ENCODE measurements around the gene DOC2B. TPM values are rescaled to one million over a fixed set of nuclear protein-coding genes. Genes with fewer than 3 reads are reported as not detected.

DOC2B gene
- total RNA-seq, 4 donors from 2014 or later = 2.0 to 8.7 (median 5.2) TPM

- 91 to 94% methylated on average over 21 to 26 of the region's 27 CpGs for WGBS, 2 donors
- peak in 1 of 2 donors; percentile 77 for DNase-seq (ENCODE audit: low spot score in 2 of 2)
- H3K4me3 ChIP-seq (ENCODE audit: low read depth, poor library complexity, severe bottlenecking) = no peak overlapping the region
- no peak for TF ChIP-seq CTCF (IDR thresholded peaks at IDR 0.05)
- no peak for TF ChIP-seq POLR2A (IDR thresholded peaks at IDR 0.05)
- intact Hi-C loops (cut with DNase I; ENCODE audit: low total_unique reads) = loop anchor here (5.0 kb wide), 1 partner anchor 240 kb away; no protein-coding TSS in a partner anchor
Observed at GRCh38 chr17:146983-147761, 34.3 kb downstream of the DOC2B start.

GRCh38 chr17:146546-146945 lies 34.9 kb downstream of the DOC2B start:
- WGBS, 2 donors = 90 to 91% methylated on average over 10 of the region's 10 CpGs
- H3K4me3 ChIP-seq (ENCODE audit: low read depth, poor library complexity, severe bottlenecking) = no peak overlapping the region
- TF ChIP-seq CTCF (IDR thresholded peaks at IDR 0.05) (no peak), POLR2A (IDR thresholded peaks at IDR 0.05) (no peak)
- peak in 1 of 2 donors; percentile 42 for DNase-seq (ENCODE audit: low spot score in 2 of 2)
- intact Hi-C loops (cut with DNase I; ENCODE audit: low total_unique reads) = loop anchor here (5.0 kb wide), 1 partner anchor 241 kb away; no protein-coding TSS in a partner anchor

GRCh38 chr17:145671-146541 lies 35.5 kb downstream of the DOC2B start:
- no peak overlapping the region for H3K4me3 ChIP-seq (ENCODE audit: low read depth, poor library complexity, severe bottlenecking)
- TF ChIP-seq POLR2A (IDR thresholded peaks at IDR 0.05) (no peak), CTCF (IDR thresholded peaks at IDR 0.05) (no peak)
- intact Hi-C loops (cut with DNase I; ENCODE audit: low total_unique reads) = loop anchor here (5.0 kb wide), 1 partner anchor 241 kb away; no protein-coding TSS in a partner anchor
- peak; percentile 11 to 77 for DNase-seq (ENCODE audit: low spot score in 2 of 2)
- WGBS, 2 donors = 80 to 81% methylated on average over 16 of the region's 16 CpGs

- DNase-seq (ENCODE audit: low spot score in 2 of 2) = peak; percentile 10 to 74
- no peak overlapping the region for H3K4me3 ChIP-seq (ENCODE audit: low read depth, poor library complexity, severe bottlenecking)
- WGBS, 2 donors = 82 to 83% methylated on average over 6 to 7 of the region's 7 CpGs
- TF ChIP-seq CTCF (IDR thresholded peaks at IDR 0.05) (no peak), POLR2A (IDR thresholded peaks at IDR 0.05) (no peak)
- intact Hi-C loops (cut with DNase I; ENCODE audit: low total_unique reads) = loop anchor here (5.0 kb wide), 1 partner anchor 242 kb away; no protein-coding TSS in a partner anchor
Observed at GRCh38 chr17:144936-145670, 36.3 kb downstream of the DOC2B start.

- peak; percentile 69 to 96 for DNase-seq (ENCODE audit: low spot score in 2 of 2)
- intact Hi-C loops (cut with DNase I; ENCODE audit: low total_unique reads) = no loop called here
- no peak for TF ChIP-seq POLR2A (IDR thresholded peaks at IDR 0.05)
- TF ChIP-seq CTCF (IDR thresholded peaks at IDR 0.05) = peak in 1 of 3 donors; percentile 81
- WGBS, 2 donors = 2 to 3% methylated on average over 29 to 33 of the region's 44 CpGs
- no peak overlapping the region for H3K4me3 ChIP-seq (ENCODE audit: low read depth, poor library complexity, severe bottlenecking)
Observed at GRCh38 chr17:143785-144281, 37.6 kb downstream of the DOC2B start.

All from lower leg skin (tissue), 4 donors.